Liver (tissue), 9 donors: ENCODE results near the gene H1-8. TPM values are rescaled to one million over a fixed set of nuclear protein-coding genes. Genes with fewer than 3 reads are reported as not detected.

ENCODE experiments used
- DNase-seq: peaks from one replicate; pipeline ENCODE4 v3.0.0-alpha.2; 2017; ENCODE audit warnings: low spot score
- H3K27ac ChIP-seq, 2 donors: one replicate each; pipeline ENCODE4 v1.7.0; 2013; ENCODE audit warnings: inconsistent platforms in 2 of 2, low read length in 2 of 2, control low read depth in 1 of 2, low read depth in 1 of 2, mild to moderate bottlenecking in 1 of 2
- H3K27me3 ChIP-seq, 4 donors: one replicate each; pipeline versions ENCODE4 v1.6.1 to v1.7.0; 2013; ENCODE audit warnings: low read length in 3 of 4, inconsistent platforms in 1 of 4, mild to moderate bottlenecking in 1 of 4, moderate library complexity in 1 of 4; ENCODE audit not compliant: control insufficient read depth in 4 of 4, insufficient read depth in 4 of 4
- H3K36me3 ChIP-seq, 4 donors: one replicate each; pipeline versions ENCODE4 v1.6.1 to v1.7.0; 2013; ENCODE audit warnings: low read length in 3 of 4, mild to moderate bottlenecking in 3 of 4, low read depth in 1 of 4, moderate library complexity in 1 of 4; ENCODE audit not compliant: control insufficient read depth in 4 of 4, insufficient read depth in 3 of 4
- H3K4me1 ChIP-seq, 4 donors: one replicate each; pipeline versions ENCODE4 v1.6.1 to v1.7.0; 2013; ENCODE audit warnings: low read length in 3 of 4, mild to moderate bottlenecking in 3 of 4, moderate library complexity in 1 of 4; ENCODE audit not compliant: control insufficient read depth in 4 of 4, insufficient read depth in 4 of 4
- H3K4me3 ChIP-seq, 3 donors: one replicate each; pipeline versions ENCODE4 v1.6.1 to v1.7.0; 2013; ENCODE audit warnings: low read length in 3 of 3, control low read depth in 1 of 3, low read depth in 1 of 3, mild to moderate bottlenecking in 1 of 3
- H3K9ac ChIP-seq, 2 donors: one replicate each; pipeline ENCODE4 v1.7.0; 2013; ENCODE audit warnings: low read length in 2 of 2, mild to moderate bottlenecking in 2 of 2, moderate library complexity in 2 of 2, control low read depth in 1 of 2, low read depth in 1 of 2
- H3K9me3 ChIP-seq, 4 donors: one replicate each; pipeline versions ENCODE4 v1.6.1 to v1.7.0; 2013; ENCODE audit warnings: low read length in 3 of 4; ENCODE audit not compliant: control insufficient read depth in 4 of 4
- ATF3 ChIP-seq: IDR thresholded peaks from 2 replicates; pipeline ENCODE4 v1.6.1; 2016; ENCODE audit warnings: antibody characterized with exemption
- EGR1 ChIP-seq, 2 donors: IDR thresholded peaks; 2 replicates each; pipeline ENCODE4 v1.6.1; 2016 to 2018; ENCODE audit warnings: antibody characterized with exemption in 2 of 2, low read depth in 2 of 2
- FOXA1 ChIP-seq: IDR thresholded peaks from 2 replicates; pipeline ENCODE4 v1.6.1; 2016; ENCODE audit warnings: antibody characterized with exemption
- FOXA2 ChIP-seq: IDR thresholded peaks from 2 replicates; pipeline ENCODE4 v1.6.1; 2016; ENCODE audit warnings: antibody characterized with exemption
- GABPA ChIP-seq, 2 donors: IDR thresholded peaks in 1 of 2; conservative IDR thresholded peaks in 1 of 2; 2 replicates each; pipeline ENCODE4 v1.6.1; 2016; ENCODE audit warnings: antibody characterized with exemption in 2 of 2, mild to moderate bottlenecking in 1 of 2, moderate library complexity in 1 of 2
- HNF4A ChIP-seq, 2 donors: conservative IDR thresholded peaks; 2 replicates each; pipeline ENCODE4 v1.6.1; 2016; ENCODE audit warnings: antibody characterized with exemption in 2 of 2, mild to moderate bottlenecking in 2 of 2
- JUND ChIP-seq, 2 donors: IDR thresholded peaks; 2 replicates each; pipeline ENCODE4 v1.6.1; 2016; ENCODE audit warnings: antibody characterized with exemption in 2 of 2
- NR2F2 ChIP-seq: IDR thresholded peaks from 2 replicates; pipeline ENCODE4 v1.6.1; 2016; ENCODE audit warnings: antibody characterized with exemption
- RAD21 ChIP-seq, 2 donors: IDR thresholded peaks; 2 replicates each; pipeline ENCODE4 v1.6.1; 2016; ENCODE audit warnings: antibody characterized with exemption in 2 of 2, mild to moderate bottlenecking in 2 of 2
- REST ChIP-seq: IDR thresholded peaks from 2 replicates; pipeline ENCODE4 v1.6.1; 2016; ENCODE audit warnings: antibody characterized with exemption, mild to moderate bottlenecking
- RXRA ChIP-seq, 2 donors: IDR thresholded peaks; 2 replicates each; pipeline ENCODE4 v1.6.1; 2017 to 2018; ENCODE audit warnings: antibody characterized with exemption in 2 of 2, mild to moderate bottlenecking in 1 of 2
- TAF1 ChIP-seq: conservative IDR thresholded peaks from 2 replicates; pipeline ENCODE4 v1.6.1; 2016; ENCODE audit warnings: antibody characterized with exemption, mild to moderate bottlenecking
- ZBTB33 ChIP-seq: IDR thresholded peaks from 2 replicates; pipeline ENCODE4 v1.6.1; 2016; ENCODE audit warnings: antibody characterized with exemption
- polyA plus RNA-seq, 2 donors: library from polyadenylated mRNA; stranded (reverse) in 1 of 2; unstranded in 1 of 2; fragments of 200-250 nt in 1 of 2; fragments of >200 nt in 1 of 2; fragmentation: Nextera tagmentation in 1 of 2; extraction: Ambion mirVana in 1 of 2; gene quantifications; one replicate each; pipeline versions ENCODE4 v1.2.1 to v1.2.3, GENCODE V29; 2013 to 2015
- total RNA-seq, 2 donors: library from RNA; depleted of rRNA; stranded (reverse); fragments of >200 nt; gene quantifications; one replicate each; pipeline ENCODE4 v1.2.3, GENCODE V29; 2014
- donor health status: healthy.
- donor health status: healthy.
- donor health status: healthy.
- donor health status: healthy.
- donor health status: healthy.

Gene H1-8
- total and polyA plus RNA-seq, 4 donors, result not detected

GRCh38 chr3:129507181-129507831 is 35.7 kb upstream of the H1-8 start (continued):
- TF ChIP-seq ATF3 (no peak), REST (no peak), JUND (IDR thresholded peaks at IDR 0.05) (no peak), FOXA1 (no peak), RAD21 (IDR thresholded peaks at IDR 0.05) (no peak), NR2F2 (no peak), TAF1 (no peak)

- peaks cover 0 to 17% (median 7%) of the 10 kb centered on the region in 4 donors for H3K36me3 ChIP-seq
- no peak for DNase-seq
- H3K4me3 ChIP-seq, result no peak overlapping the region
- H3K27ac ChIP-seq, result no peak overlapping the region
- H3K27me3 ChIP-seq, result no peaks in the 10 kb centered on the region
- H3K9ac ChIP-seq, result no peak overlapping the region
- no peaks in the 10 kb centered on the region for H3K4me1 ChIP-seq
- no peak for TF ChIP-seq RXRA (IDR thresholded peaks at IDR 0.05)
- TF ChIP-seq EGR1 (IDR thresholded peaks at IDR 0.05; ENCODE audit: low read depth in 2 of 2), result no peak
- TF ChIP-seq JUND (IDR thresholded peaks at IDR 0.05), result no peak
- no peak for TF ChIP-seq HNF4A (conservative IDR thresholded peaks at IDR 0.05)
- TF ChIP-seq ATF3, result no peak
- no peak for TF ChIP-seq FOXA2
- TF ChIP-seq NR2F2, result no peak
- no peak for TF ChIP-seq GABPA (IDR thresholded peaks at IDR 0.05 in 1 of 2, conservative IDR thresholded peaks at IDR 0.05 in 1 of 2)
- no peak for TF ChIP-seq REST
- no peak for TF ChIP-seq ZBTB33
- H3K9me3 ChIP-seq, result no peaks in the 10 kb centered on the region
Observed at GRCh38 chr3:129512595-129512994, 30.4 kb upstream of the H1-8 start.
